Stomach (tissue), 4 donors: ENCODE results near the gene PTPRD.

Source experiments
- CTCF ChIP-seq, 7 experiments: fragments of 450-650 bp in 4 of 7; fragments of 200-600 bp in 3 of 7; sonication (generic) in 3 of 7; IDR thresholded peaks; one replicate each; pipeline ENCODE4 v1.5.1; 2016 to 2019; ENCODE audit warnings: antibody characterized with exemption in 7 of 7, control low read depth in 2 of 7, mild to moderate bottlenecking in 1 of 7
- POLR2A ChIP-seq, 4 donors: fragments of 450-650 bp; IDR thresholded peaks; one replicate each; pipeline ENCODE4 v1.6.1; 2016; ENCODE audit warnings: antibody characterized with exemption in 4 of 4, control low read depth in 2 of 4, mild to moderate bottlenecking in 1 of 4, moderate library complexity in 1 of 4

- TF ChIP-seq POLR2A (IDR thresholded peaks at IDR 0.05) (no peak), CTCF (IDR thresholded peaks at IDR 0.05) (no peak)
These were observed 1049.0 kb downstream of the PTPRD start for GRCh38 chr9:9563817-9564216.
